GM12872 (cell line): Measurements from ENCODE around the gene LPGAT1.

ENCODE experiments used
- TF ChIP-seq, protein P1 (sequence below): IDR thresholded peaks from 3 replicates; pipeline ENCODE4 v1.5.1; 2011; ENCODE audit warnings: low read depth, mild to moderate bottlenecking, low read length, moderate library complexity; ENCODE audit not compliant: insufficient read depth

LPGAT1 gene

DNA sequence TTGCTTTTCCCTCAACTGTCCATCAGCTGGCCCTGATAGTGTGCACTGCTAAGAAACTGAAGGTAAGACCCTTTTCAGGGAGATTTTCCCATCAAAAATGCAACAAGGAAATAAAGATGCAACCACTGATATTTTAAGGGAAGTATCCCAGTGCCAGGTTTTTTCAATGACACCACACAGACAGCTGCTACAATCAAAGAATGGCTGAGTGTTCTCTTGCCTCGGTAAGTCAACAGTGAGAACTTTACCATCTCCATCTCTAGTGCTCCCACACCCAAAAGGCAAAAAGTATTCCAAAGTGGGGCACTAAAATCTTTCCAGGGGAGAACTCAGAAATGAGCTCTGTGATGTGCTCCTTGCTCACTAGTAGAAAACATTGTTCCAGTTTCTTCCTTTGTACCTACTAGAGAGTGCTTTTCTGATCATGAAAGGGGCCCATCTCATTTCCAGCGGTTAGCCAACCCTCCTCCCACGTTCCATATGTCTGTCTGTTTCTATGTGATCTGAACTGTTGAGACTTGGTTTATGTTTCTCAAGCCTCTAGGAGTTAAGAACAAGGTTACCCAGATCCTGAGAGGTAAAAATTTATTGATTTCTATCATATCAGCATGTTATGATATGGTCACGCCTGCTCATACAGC, 87.6 kb downstream of the LPGAT1 start:
- TF ChIP-seq, protein P1, sequence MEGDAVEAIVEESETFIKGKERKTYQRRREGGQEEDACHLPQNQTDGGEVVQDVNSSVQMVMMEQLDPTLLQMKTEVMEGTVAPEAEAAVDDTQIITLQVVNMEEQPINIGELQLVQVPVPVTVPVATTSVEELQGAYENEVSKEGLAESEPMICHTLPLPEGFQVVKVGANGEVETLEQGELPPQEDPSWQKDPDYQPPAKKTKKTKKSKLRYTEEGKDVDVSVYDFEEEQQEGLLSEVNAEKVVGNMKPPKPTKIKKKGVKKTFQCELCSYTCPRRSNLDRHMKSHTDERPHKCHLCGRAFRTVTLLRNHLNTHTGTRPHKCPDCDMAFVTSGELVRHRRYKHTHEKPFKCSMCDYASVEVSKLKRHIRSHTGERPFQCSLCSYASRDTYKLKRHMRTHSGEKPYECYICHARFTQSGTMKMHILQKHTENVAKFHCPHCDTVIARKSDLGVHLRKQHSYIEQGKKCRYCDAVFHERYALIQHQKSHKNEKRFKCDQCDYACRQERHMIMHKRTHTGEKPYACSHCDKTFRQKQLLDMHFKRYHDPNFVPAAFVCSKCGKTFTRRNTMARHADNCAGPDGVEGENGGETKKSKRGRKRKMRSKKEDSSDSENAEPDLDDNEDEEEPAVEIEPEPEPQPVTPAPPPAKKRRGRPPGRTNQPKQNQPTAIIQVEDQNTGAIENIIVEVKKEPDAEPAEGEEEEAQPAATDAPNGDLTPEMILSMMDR, result no peak

DNA sequence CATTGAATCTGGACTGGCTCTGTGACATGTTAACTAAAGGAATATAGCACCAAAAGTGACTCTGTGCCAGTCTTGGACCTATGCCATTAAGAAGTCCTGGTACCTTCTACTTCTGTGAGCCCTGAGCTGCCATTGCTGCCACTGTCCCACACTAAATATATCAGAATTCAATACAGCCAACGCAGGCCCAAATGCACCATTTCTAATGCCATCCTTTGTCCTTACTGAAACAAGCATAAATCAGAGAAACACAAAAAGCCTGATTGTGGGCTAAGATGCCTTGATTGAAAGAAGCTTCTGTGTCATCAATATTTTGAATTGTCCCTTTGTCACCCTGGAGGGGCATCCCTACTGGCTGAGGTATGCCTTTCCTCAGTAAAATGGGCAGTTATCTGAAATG, 88.3 kb downstream of the LPGAT1 start:
- TF ChIP-seq, protein P1, result no peak

DNA sequence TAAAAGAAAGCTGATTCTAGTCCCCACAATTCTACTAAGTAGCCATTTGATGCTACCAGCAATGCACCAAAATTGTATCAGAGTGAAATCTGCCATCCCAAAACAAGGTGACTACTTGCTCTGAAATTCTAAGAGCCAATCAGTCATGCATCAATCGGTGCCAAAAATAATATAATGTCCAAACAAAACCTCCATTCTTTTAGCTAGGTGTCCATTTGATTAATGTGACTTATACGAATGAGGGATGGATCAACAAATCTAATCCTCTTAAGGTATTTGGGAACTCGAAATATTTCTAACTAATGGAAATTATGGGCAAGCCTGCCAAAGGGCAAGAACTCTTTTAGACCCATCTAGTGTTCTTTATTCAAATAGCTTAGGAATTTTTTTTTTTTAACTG, 88.8 kb downstream of the LPGAT1 start:
- TF ChIP-seq, protein P1, result no peak

- TF ChIP-seq, protein P1, result no peak
Observed at GRCh38 chr1:211741116-211741515, 89.4 kb downstream of the LPGAT1 start.

- TF ChIP-seq, protein P1, result no peak
Observed at GRCh38 chr1:211739671-211740411, 90.7 kb downstream of the LPGAT1 start.

DNA sequence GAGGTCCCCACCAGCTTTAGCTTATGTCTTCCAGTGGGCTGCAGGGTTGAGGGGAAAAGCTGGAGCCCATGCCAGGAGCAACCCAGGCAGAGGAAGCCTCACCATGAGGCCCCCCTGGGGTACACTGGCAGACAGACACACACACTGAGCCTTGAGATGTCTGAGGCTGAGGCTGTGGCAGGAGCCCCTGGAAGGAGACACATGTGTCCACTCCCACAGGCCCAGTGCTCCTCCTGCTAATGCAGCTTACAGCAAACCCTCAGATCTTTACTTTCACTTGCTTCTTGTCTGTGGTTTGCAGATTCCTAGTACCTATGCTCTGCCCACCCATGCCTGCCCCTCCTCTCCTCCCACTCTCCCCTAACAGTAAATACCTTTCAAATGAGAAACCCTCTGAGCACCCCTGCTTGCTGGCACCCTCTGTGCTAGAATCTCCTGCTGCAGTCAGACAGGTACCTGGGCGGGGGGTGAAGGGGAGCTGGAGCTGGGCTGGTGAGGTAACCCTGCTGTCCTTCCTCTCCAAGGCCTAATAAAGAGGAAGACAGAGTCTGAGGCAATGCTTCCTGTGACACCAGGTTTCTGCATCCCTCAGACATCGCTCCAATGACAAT, 91.8 kb downstream of the LPGAT1 start:
- TF ChIP-seq, protein P1, result no peak

DNA sequence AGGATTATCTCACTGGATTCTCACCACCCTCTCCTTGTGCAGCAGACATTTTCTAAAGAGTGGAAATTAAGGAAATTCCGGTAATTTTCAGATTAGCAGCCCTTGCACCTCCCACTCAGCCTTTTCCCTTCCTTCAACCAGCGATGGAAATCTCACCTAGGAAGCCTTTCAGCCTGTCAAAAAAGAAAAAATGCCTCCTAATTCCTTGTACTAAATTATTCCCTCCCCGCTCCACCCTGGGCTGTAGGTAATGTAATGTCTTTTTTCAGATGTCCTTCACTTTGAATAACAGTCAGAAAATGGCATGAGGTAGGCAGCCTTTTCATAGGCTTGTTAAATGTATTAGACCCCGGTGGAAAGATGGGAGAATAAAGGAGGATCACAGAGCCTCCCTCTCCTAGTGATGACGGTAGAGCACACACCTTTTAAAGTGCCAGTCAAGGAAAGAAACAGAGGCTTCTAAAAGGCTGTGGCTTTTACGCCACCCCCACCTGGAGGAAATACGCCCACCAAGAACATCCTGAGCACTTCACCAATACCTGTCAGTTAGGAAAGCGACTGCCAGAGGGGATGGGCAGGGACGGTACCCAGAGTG, 92.4 kb downstream of the LPGAT1 start:
- TF ChIP-seq, protein P1, result no peak
